Measurements from ENCODE around the gene LCE5A.

- TF ChIP-seq EZH2 (IDR thresholded peaks at IDR 0.05; ENCODE audit: insufficient read depth, poor library complexity, severe bottlenecking) (no peak), EZH2phosphoT487 (IDR thresholded peaks at IDR 0.05; ENCODE audit: insufficient read depth, low read depth) (no peak)
Observed at GRCh38 chr1:152497273-152497672, 13.3 kb upstream of the LCE5A start.
